ENCODE data around the gene ARHGEF37. TPM values are rescaled to one million over a fixed set of nuclear protein-coding genes. Genes with fewer than 3 reads are reported as not detected.

Gene ARHGEF37
- total RNA-seq, 2 experiments from 2014 or later: 1.1 TPM

- Mint-ChIP-seq H3K36me3 (ENCODE audit: low read depth) (no peaks in the 10 kb centered on the region), H3K4me1 (ENCODE audit: low read depth) (peaks cover 7% of the 10 kb centered on the region), H3K27ac (no peak overlapping the region), H3K27me3 (peaks cover 3% of the 10 kb centered on the region), H3K9me3 (no peaks in the 10 kb centered on the region), H3K4me3 (no peak overlapping the region)
- ChIA-PET CTCF (no interaction called here), POLR2A (no interaction called here)
- no peak for TF ChIP-seq CTCF (IDR thresholded peaks at IDR 0.05)
- no peak for ATAC-seq
- DNase-seq: no peak
- intact Hi-C loops (cut with micrococcal nuclease): no loop called here
These were observed 33.0 kb downstream of the ARHGEF37 start for GRCh38 chr5:149614034-149614907.

GRCh38 chr5:149615976-149616375 lies 34.7 kb downstream of the ARHGEF37 start:
- Mint-ChIP-seq H3K27me3 (peaks cover 3% of the 10 kb centered on the region), H3K27ac (no peak overlapping the region), H3K4me1 (ENCODE audit: low read depth) (peaks cover 7% of the 10 kb centered on the region), H3K4me3 (no peak overlapping the region), H3K36me3 (ENCODE audit: low read depth) (no peaks in the 10 kb centered on the region), H3K9me3 (no peaks in the 10 kb centered on the region)
- ATAC-seq (no peak), DNase-seq (no peak)
- CTCF ChIA-PET: interaction anchor here (0.9 to 2.2 kb wide), 5 partner anchors 39 to 234 kb away, joined by 3 to 7 read pairs (median 4); no protein-coding TSS in a partner anchor
- POLR2A ChIA-PET: no interaction called here
- intact Hi-C loops (cut with micrococcal nuclease): no loop called here
- TF ChIP-seq CTCF (IDR thresholded peaks at IDR 0.05): no peak

- Mint-ChIP-seq H3K27me3 (peaks cover 3% of the 10 kb centered on the region), H3K36me3 (ENCODE audit: low read depth) (no peaks in the 10 kb centered on the region), H3K9me3 (no peaks in the 10 kb centered on the region), H3K4me1 (ENCODE audit: low read depth) (peaks cover 7% of the 10 kb centered on the region), H3K27ac (no peak overlapping the region), H3K4me3 (no peak overlapping the region)
- CTCF ChIA-PET: interaction anchor here (0.9 to 3.0 kb wide), 9 partner anchors 12 to 374 kb away, joined by 3 to 11 read pairs (median 4); partner anchors contain the start of gene ARHGEF37
- POLR2A ChIA-PET: no interaction called here
- DNase-seq: peak; percentile 41
- TF ChIP-seq CTCF (IDR thresholded peaks at IDR 0.05): no peak
- intact Hi-C loops (cut with micrococcal nuclease): no loop called here
- ATAC-seq: peak; percentile 86
These were observed 35.5 kb downstream of the ARHGEF37 start for GRCh38 chr5:149616727-149617285.

- no peak overlapping the region for H3K4me3 Mint-ChIP-seq
- ChIA-PET POLR2A (interaction anchor here (0.6 kb wide), 1 partner anchor 178 kb away, joined by 3 read pairs; no protein-coding TSS in a partner anchor), CTCF (interaction anchor here (0.6 to 3.0 kb wide), 22 partner anchors 8 to 236 kb away, joined by 3 to 19 read pairs (median 4); partner anchors contain the start of gene ARHGEF37)
- no peak for ATAC-seq
- H3K4me1 Mint-ChIP-seq (ENCODE audit: low read depth): peaks cover 7% of the 10 kb centered on the region
- no peak overlapping the region for H3K27ac Mint-ChIP-seq
- no peaks in the 10 kb centered on the region for H3K36me3 Mint-ChIP-seq (ENCODE audit: low read depth)
- no peaks in the 10 kb centered on the region for H3K9me3 Mint-ChIP-seq
- intact Hi-C loops (cut with micrococcal nuclease): no loop called here
- no peak for DNase-seq
- TF ChIP-seq CTCF (IDR thresholded peaks at IDR 0.05): no peak
- H3K27me3 Mint-ChIP-seq: peaks cover 3% of the 10 kb centered on the region
These were observed 36.5 kb downstream of the ARHGEF37 start for GRCh38 chr5:149617760-149618306.
